Heart left ventricle (tissue), 13 donors: ENCODE data around the gene ZP1.

Source experiments
- CTCF ChIP-seq, 12 donors: fragments of 200-600 bp; sonication (generic) in 4 of 12; IDR thresholded peaks; one replicate each; pipeline versions ENCODE4 v1.5.0 to v1.8.0; 2018 to 2022; ENCODE audit warnings: antibody characterized with exemption in 12 of 12, mild to moderate bottlenecking in 5 of 12
- POLR2A ChIP-seq, 2 donors: fragments of 450-650 bp; IDR thresholded peaks; one replicate each; pipeline ENCODE4 v1.6.1; 2017; ENCODE audit warnings: antibody characterized with exemption in 2 of 2, mild to moderate bottlenecking in 2 of 2, moderate library complexity in 2 of 2
- donor health status: ischemic (EF 13 %, LVEDD 7.1; RV severe dilation, severe dysfunction).
- donor health status: DM: no; HTN: yes; CAD: no.
- donor health status: DM: no; HTN: no; CAD: no.
- donor health status: ischemic (EF 25% LVEDD 6.9; RV normal size, moderate dysfunction).
- donor health status: ischemic (EF 25% LVEDD 5.7; RV mildly dilated, moderate dysfunction).
- donor health status: ischemic (EF 35%, LVEDD 5.7; RV mildly dilated, moderate dysfunction).
- donor health status: nonischemic (EF 11% LVEDD 7.7; RV severe dilation, severe dysfunction).
- donor health status: DM: yes; HTN: yes; CAD: no.
- donor health status: PGD.
- donor health status: ischemic (EF 29% LVEDD 5.4; RV normal size, mild dysfunction).
- donor health status: nonischemic (EF 23%, LVEDD 6.1; RV moderate dilation, normal function).

GRCh38 chr11:60849641-60850520 lies 17.5 kb upstream of the ZP1 start:
- TF ChIP-seq CTCF (IDR thresholded peaks at IDR 0.05): no peak
- no peak for TF ChIP-seq POLR2A (IDR thresholded peaks at IDR 0.05)
